NOMO-1 (cell line): ENCODE data around the gene ADAMTS2.

Experiments used
- DNase-seq, 2 experiments: peaks; one replicate each; lab custom pipeline; 2025; ENCODE audit not compliant: unreplicated experiment in 2 of 2; lab: John Stamatoyannopoulos, UW

Gene ADAMTS2

DNA sequence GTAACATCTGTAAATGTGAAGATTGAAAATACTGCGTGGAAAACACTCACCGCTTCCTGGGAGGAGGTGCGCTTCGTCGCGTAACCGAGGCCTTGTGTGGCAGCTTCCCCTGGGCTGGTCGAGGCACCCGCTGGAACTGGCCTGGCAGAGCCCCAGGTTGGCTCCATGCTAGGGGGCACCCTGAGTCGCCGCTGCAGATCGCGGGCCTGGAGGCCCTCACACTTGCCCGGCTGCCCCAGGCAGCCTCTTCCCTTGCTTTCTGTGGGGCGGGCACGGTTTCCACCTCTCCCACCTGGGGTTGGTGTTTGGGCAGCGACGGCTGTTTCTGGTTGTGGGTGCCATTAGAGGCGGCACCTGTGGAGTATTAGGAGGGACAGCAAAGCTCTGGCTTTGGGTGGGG, 284.2 kb downstream of the ADAMTS2 start:
- DNase-seq = no peak
